PC-3 (cell line): ENCODE results near the gene SOX5. TPM values are rescaled to one million over a fixed set of nuclear protein-coding genes. Genes with fewer than 3 reads are reported as not detected.

ENCODE experiments used
- ATAC-seq: fragments of 200-7000 bp; cut with Tn5 transposase; 2 replicates; pipeline ENCODE4 v1.9.1; 2020; ENCODE audit warnings: mild to moderate bottlenecking, moderate library complexity
- BruUV-seq: library from RNA; stranded (reverse); fragments of 400-500 nt; replicated peaks from 2 replicates; lab custom pipeline; 2021; lab: Mats Ljungman, UMichigan
- CTCF ChIA-PET: fragments of 300-600 bp; sonication (Branson Sonifier 250); formaldehyde crosslinking; loops from one replicate; lab custom pipeline; 2022; ENCODE audit warnings: antibody characterized with exemption; lab: Charles Lee
- POLR2A ChIA-PET: fragments of 300-600 bp; sonication (Branson Sonifier 250); formaldehyde crosslinking; loops from one replicate; lab custom pipeline; 2022; ENCODE audit warnings: antibody characterized with exemption; ENCODE audit not compliant: unreplicated experiment; lab: Charles Lee
- DNase-seq: peaks from one replicate; pipeline ENCODE4 v3.0.0-alpha.2; 2015
- H2AFZ ChIP-seq: fragments of 300-600 bp; sonication (generic); 2 replicates; pipeline ENCODE4 v1.6.0; 2016; ENCODE audit warnings: antibody characterized with exemption, low read length
- H3F3A ChIP-seq: fragments of 300-600 bp; sonication (generic); one replicate; pipeline ENCODE4 v1.6.0; 2017; ENCODE audit warnings: antibody characterized with exemption, low read length, control low read depth, mild to moderate bottlenecking; ENCODE audit not compliant: unreplicated experiment
- H3K27ac ChIP-seq: fragments of 300-600 bp; sonication (generic); 2 replicates; pipeline ENCODE4 v1.5.1; 2016; ENCODE audit warnings: mild to moderate bottlenecking, low read length
- H3K27me3 ChIP-seq: fragments of 300-600 bp; sonication (generic); 2 replicates; pipeline ENCODE4 v1.6.1; 2016; ENCODE audit warnings: low read length, mixed read lengths
- H3K36me3 ChIP-seq: fragments of 300-600 bp; sonication (generic); 2 replicates; pipeline ENCODE4 v1.6.1; 2016; ENCODE audit warnings: low read depth, mixed run types, low read length, mixed read lengths
- H3K4me1 ChIP-seq: fragments of 300-600 bp; sonication (generic); 2 replicates; pipeline ENCODE4 v1.5.1; 2016; ENCODE audit warnings: low read length; ENCODE audit not compliant: insufficient read depth
- H3K4me2 ChIP-seq: fragments of 300-600 bp; sonication (generic); 2 replicates; pipeline ENCODE4 v1.6.0; 2016; ENCODE audit warnings: low read length
- H3K4me3 ChIP-seq: fragments of 300-600 bp; sonication (generic); 2 replicates; pipeline ENCODE4 v1.5.1; 2016; ENCODE audit warnings: mild to moderate bottlenecking, low read length, mixed read lengths
- H3K79me2 ChIP-seq: fragments of 300-600 bp; sonication (generic); 2 replicates; pipeline ENCODE4 v1.6.1; 2017; ENCODE audit warnings: low read length, mixed read lengths
- H3K9ac ChIP-seq: fragments of 300-600 bp; sonication (generic); 2 replicates; pipeline ENCODE4 v1.6.0; 2016; ENCODE audit warnings: mild to moderate bottlenecking, low read length
- H3K9me2 ChIP-seq: fragments of 300-600 bp; sonication (generic); replicated peaks from 2 replicates; pipeline ENCODE4 v1.6.1; 2016; ENCODE audit warnings: mixed run types, low read length, mixed read lengths
- H3K9me3 ChIP-seq: fragments of 300-600 bp; sonication (generic); 2 replicates; pipeline ENCODE4 v1.6.1; 2016; ENCODE audit warnings: low read length, mixed read lengths
- H4K20me1 ChIP-seq: fragments of 300-600 bp; sonication (generic); 2 replicates; pipeline ENCODE4 v1.6.1; 2016; ENCODE audit warnings: low read length, mixed read lengths
- CTCF ChIP-seq: fragments of 300-600 bp; sonication (generic); conservative IDR thresholded peaks from 2 replicates; pipeline ENCODE4 v1.5.1; 2017; ENCODE audit warnings: antibody characterized with exemption, low read depth, mild to moderate bottlenecking, low read length
- EZH2 ChIP-seq: fragments of 300-600 bp; sonication (generic); IDR thresholded peaks from one replicate; pipeline ENCODE4 v1.6.1; 2017; ENCODE audit warnings: antibody characterized with exemption, mild to moderate bottlenecking, low read length; ENCODE audit not compliant: unreplicated experiment
- EZH2phosphoT487 ChIP-seq: fragments of 300-600 bp; sonication (generic); IDR thresholded peaks from 2 replicates; pipeline ENCODE4 v1.6.1; 2018; ENCODE audit warnings: mild to moderate bottlenecking, antibody characterized with exemption, low read length, borderline replicate concordance
- intact Hi-C: fragments of 100-400 bp; cut with micrococcal nuclease; formaldehyde crosslinking; loops from 2 replicates; pipeline ENCODE4 v1.9.0; 2023
- total RNA-seq: library from RNA; depleted of rRNA; stranded (reverse); fragments of >200 nt; gene quantifications from 2 replicates; pipeline ENCODE4 v1.2.3, GENCODE V29; 2014

Gene SOX5
- total RNA-seq, 1 experiment from 2014 or later = not detected

DNA sequence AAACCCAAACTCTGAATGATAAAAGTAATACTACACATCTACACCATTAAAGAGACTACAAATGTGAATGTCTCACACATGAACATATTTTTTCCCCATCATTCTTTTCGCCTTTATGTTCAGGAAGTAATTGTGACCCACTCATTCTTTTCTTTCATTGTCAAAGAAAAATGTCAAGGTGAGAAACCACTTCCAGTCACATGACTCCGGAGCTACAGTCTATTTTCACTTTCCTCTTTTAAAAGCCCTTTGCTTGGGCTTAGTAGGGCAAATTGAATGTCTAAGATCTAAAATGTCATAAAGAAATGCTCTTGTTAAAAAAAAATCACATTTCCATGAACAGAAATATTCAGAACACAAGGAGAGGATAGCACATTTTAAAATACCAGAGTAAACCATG is 461.3 kb downstream of the SOX5 start:
- ATAC-seq (no peak), DNase-seq (no peak)
- Histone ChIP-seq H3K27me3 (no peaks in the 10 kb centered on the region), H3K4me3 (no peak overlapping the region), H4K20me1 (no peaks in the 10 kb centered on the region), H3K36me3 (no peaks in the 10 kb centered on the region), H3K27ac (no peak overlapping the region), H3K9me3 (no peaks in the 10 kb centered on the region), H3K9ac (no peak overlapping the region), H2AFZ (no peak overlapping the region), H3K4me2 (no peak overlapping the region), H3F3A (no peaks in the 10 kb centered on the region), H3K79me2 (no peaks in the 10 kb centered on the region), H3K9me2 (no peaks in the 10 kb centered on the region), H3K4me1 (no peaks in the 10 kb centered on the region)
- no TSS peak for BruUV-seq
- ChIA-PET CTCF (no interaction called here), POLR2A (no interaction called here)
- intact Hi-C loops = no loop called here
- TF ChIP-seq EZH2 (no peak), CTCF (no peak), EZH2phosphoT487 (no peak)

DNA sequence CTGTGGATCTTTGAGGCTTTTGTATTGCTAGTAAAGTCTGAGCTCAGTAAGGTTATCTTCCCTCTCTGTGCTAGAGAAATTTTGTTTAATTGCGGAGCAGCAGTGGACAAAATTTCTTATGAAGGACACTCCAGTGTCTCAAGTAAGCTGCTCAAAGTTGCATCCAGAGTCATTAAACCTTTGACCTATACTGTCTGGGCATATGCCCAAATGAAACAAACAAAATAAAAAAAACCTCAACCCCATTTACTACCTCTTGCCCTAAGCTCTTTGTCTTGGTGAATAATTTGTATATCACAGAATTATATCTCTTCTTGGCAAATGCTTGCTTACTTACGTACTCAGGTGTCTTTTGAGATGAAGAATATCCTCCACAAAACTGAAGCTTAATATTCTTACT is 465.2 kb downstream of the SOX5 start:
- TF ChIP-seq EZH2 (no peak), CTCF (no peak), EZH2phosphoT487 (no peak)
- Histone ChIP-seq H3K27ac (no peak overlapping the region), H3F3A (no peaks in the 10 kb centered on the region), H3K9ac (no peak overlapping the region), H3K9me2 (no peaks in the 10 kb centered on the region), H3K9me3 (no peaks in the 10 kb centered on the region), H4K20me1 (no peaks in the 10 kb centered on the region), H3K36me3 (no peaks in the 10 kb centered on the region), H3K4me1 (no peaks in the 10 kb centered on the region), H3K79me2 (no peaks in the 10 kb centered on the region), H3K4me3 (no peak overlapping the region), H2AFZ (no peak overlapping the region), H3K27me3 (no peaks in the 10 kb centered on the region), H3K4me2 (no peak overlapping the region)
- intact Hi-C loops = no loop called here
- no peak for ATAC-seq
- no TSS peak for BruUV-seq
- ChIA-PET CTCF (no interaction called here), POLR2A (no interaction called here)
- DNase-seq = no peak

GRCh38 chr12:23482571-23482970 is 466.9 kb downstream of the SOX5 start:
- ATAC-seq (no peak), DNase-seq (no peak)
- Histone ChIP-seq H3K9ac (no peak overlapping the region), H3K27ac (no peak overlapping the region), H3K27me3 (no peaks in the 10 kb centered on the region), H3K36me3 (no peaks in the 10 kb centered on the region), H3K4me3 (no peak overlapping the region), H3K4me2 (no peak overlapping the region), H3K4me1 (no peaks in the 10 kb centered on the region), H2AFZ (no peak overlapping the region), H3F3A (no peaks in the 10 kb centered on the region), H3K9me2 (no peaks in the 10 kb centered on the region), H3K79me2 (no peaks in the 10 kb centered on the region), H4K20me1 (no peaks in the 10 kb centered on the region), H3K9me3 (no peaks in the 10 kb centered on the region)
- BruUV-seq = no TSS peak
- TF ChIP-seq EZH2phosphoT487 = no peak
- intact Hi-C loops = no loop called here
- CTCF ChIA-PET = no interaction called here
- POLR2A ChIA-PET = no interaction called here
